Measurements from ENCODE around the gene DDX39A. TPM values are rescaled to one million over a fixed set of nuclear protein-coding genes. Genes with fewer than 3 reads are reported as not detected.

Gene DDX39A
- total and polyA plus RNA-seq, 7 donors, result 14.8 to 93.0 (median 32.4) TPM

- no peak for DNase-seq
These were observed 2.3 kb downstream of the DDX39A start for GRCh38 chr19:14416817-14417231.

GRCh38 chr19:14414926-14415690 lies 4.0 kb downstream of the DDX39A start:
- Histone ChIP-seq H3K36me3 (ENCODE audit: insufficient read depth in 1 of 2, low read depth in 1 of 2) (peaks cover 11 to 30% of the 10 kb centered on the region in 2 donors), H3K9me3 (no peaks in the 10 kb centered on the region), H3K4me3 (no peak overlapping the region), H3K27ac (no peak overlapping the region), H3K27me3 (ENCODE audit: insufficient read depth in 3 of 3, low read length in 2 of 3) (no peaks in the 10 kb centered on the region), H3K4me1 (peaks cover 20% of the 10 kb centered on the region)
- 95 to 97% (median 96%) methylated on average over 8 of the region's 8 CpGs for WGBS, 3 donors
- intact Hi-C loops (cut with DNase I), result no loop called here
- TF ChIP-seq, protein P1, sequence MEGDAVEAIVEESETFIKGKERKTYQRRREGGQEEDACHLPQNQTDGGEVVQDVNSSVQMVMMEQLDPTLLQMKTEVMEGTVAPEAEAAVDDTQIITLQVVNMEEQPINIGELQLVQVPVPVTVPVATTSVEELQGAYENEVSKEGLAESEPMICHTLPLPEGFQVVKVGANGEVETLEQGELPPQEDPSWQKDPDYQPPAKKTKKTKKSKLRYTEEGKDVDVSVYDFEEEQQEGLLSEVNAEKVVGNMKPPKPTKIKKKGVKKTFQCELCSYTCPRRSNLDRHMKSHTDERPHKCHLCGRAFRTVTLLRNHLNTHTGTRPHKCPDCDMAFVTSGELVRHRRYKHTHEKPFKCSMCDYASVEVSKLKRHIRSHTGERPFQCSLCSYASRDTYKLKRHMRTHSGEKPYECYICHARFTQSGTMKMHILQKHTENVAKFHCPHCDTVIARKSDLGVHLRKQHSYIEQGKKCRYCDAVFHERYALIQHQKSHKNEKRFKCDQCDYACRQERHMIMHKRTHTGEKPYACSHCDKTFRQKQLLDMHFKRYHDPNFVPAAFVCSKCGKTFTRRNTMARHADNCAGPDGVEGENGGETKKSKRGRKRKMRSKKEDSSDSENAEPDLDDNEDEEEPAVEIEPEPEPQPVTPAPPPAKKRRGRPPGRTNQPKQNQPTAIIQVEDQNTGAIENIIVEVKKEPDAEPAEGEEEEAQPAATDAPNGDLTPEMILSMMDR (IDR thresholded peaks at IDR 0.05), result no peak
- ATAC-seq, result no peak
- no peak for DNase-seq

More at GRCh38 chr19:14416817-14417231, 2.3 kb downstream of the DDX39A start:
- 73 to 78% (median 75%) methylated on average over 6 of the region's 6 CpGs for WGBS, 3 donors
- Histone ChIP-seq H3K9me3 (no peaks in the 10 kb centered on the region), H3K27ac (no peak overlapping the region), H3K27me3 (ENCODE audit: insufficient read depth in 3 of 3, low read length in 2 of 3) (no peaks in the 10 kb centered on the region), H3K4me3 (no peak overlapping the region), H3K4me1 (peaks cover 20% of the 10 kb centered on the region), H3K36me3 (ENCODE audit: insufficient read depth in 1 of 2, low read depth in 1 of 2) (peaks cover 2 to 13% of the 10 kb centered on the region in 2 donors)
- intact Hi-C loops (cut with DNase I), result no loop called here
- ATAC-seq, result no peak
- TF ChIP-seq, protein P1 (IDR thresholded peaks at IDR 0.05), result no peak

DNA sequence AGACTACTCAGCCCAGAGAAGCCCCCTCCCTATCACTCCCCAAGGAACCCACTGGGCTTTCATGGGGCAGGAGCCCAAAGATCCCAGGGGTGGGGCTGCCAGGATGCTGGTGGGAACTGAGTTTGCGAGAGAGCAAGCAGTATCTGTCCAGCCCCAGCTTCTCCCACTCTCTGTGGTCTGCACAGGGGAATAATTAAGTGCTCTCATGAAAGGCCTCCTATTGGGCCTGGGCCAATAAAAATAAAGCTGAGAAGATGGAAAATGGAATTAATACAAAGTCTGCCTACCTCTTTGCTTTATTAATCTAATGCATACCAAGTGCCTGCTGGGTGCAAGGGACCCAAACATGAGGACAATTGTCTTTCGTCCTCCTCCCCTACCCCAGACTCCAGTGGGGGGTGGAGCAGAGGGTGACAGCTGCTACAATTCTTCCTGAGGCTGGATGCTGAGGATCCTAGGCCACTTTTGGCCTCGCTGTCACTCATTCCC lies 5.4 kb downstream of the DDX39A start:
- intact Hi-C loops (cut with DNase I), result no loop called here
- no peak for DNase-seq
- Histone ChIP-seq H3K27ac (no peak overlapping the region), H3K4me1 (peaks cover 20% of the 10 kb centered on the region), H3K27me3 (ENCODE audit: insufficient read depth in 3 of 3, low read length in 2 of 3) (no peaks in the 10 kb centered on the region), H3K4me3 (no peak overlapping the region), H3K36me3 (ENCODE audit: insufficient read depth in 1 of 2, low read depth in 1 of 2) (peaks cover 12 to 44% of the 10 kb centered on the region in 2 donors), H3K9me3 (no peaks in the 10 kb centered on the region)
- TF ChIP-seq, protein P1 (IDR thresholded peaks at IDR 0.05), result no peak
- ATAC-seq, result no peak
- WGBS, 3 donors, result 58 to 77% (median 69%) methylated on average over 3 of the region's 3 CpGs

- peaks cover 19% of the 10 kb centered on the region for H3K4me1 ChIP-seq
- H3K27me3 ChIP-seq (ENCODE audit: insufficient read depth in 3 of 3, low read length in 2 of 3), result no peaks in the 10 kb centered on the region
- DNase-seq (no peak), ATAC-seq (no peak)
- H3K27ac ChIP-seq, result no peak overlapping the region
- TF ChIP-seq, protein P1 (IDR thresholded peaks at IDR 0.05), result no peak
- H3K36me3 ChIP-seq (ENCODE audit: insufficient read depth in 1 of 2, low read depth in 1 of 2), result peaks cover 12 to 49% of the 10 kb centered on the region in 2 donors
- H3K9me3 ChIP-seq, result no peaks in the 10 kb centered on the region
- 85 to 89% (median 89%) methylated on average over 15 of the region's 15 CpGs for WGBS, 3 donors
- intact Hi-C loops (cut with DNase I), result no loop called here
- no peak overlapping the region for H3K4me3 ChIP-seq
These were observed 6.0 kb downstream of the DDX39A start for GRCh38 chr19:14412996-14413692.
